Mesendoderm (in vitro differentiated cells): ENCODE measurements around the gene ADAMTSL1.

Source experiments
- DNase-seq: peaks from one replicate; pipeline ENCODE4 v3.0.0; 2013
- H2AK5ac ChIP-seq: 2 replicates; pipeline ENCODE4 v1.6.1; 2013; ENCODE audit warnings: low read length, inconsistent platforms
- H2BK120ac ChIP-seq: 2 replicates; pipeline ENCODE4 v1.6.1; 2013; ENCODE audit warnings: low read depth, mild to moderate bottlenecking, low read length, moderate library complexity, mixed read lengths
- H2BK15ac ChIP-seq: replicated peaks from 2 replicates; pipeline ENCODE4 v1.6.1; 2013; ENCODE audit warnings: low read depth, mild to moderate bottlenecking, moderate library complexity
- H2BK5ac ChIP-seq: 2 replicates; pipeline ENCODE4 v1.6.1; 2013; ENCODE audit warnings: low read length, inconsistent platforms
- H3K18ac ChIP-seq: 2 replicates; pipeline ENCODE4 v1.6.1; 2013; ENCODE audit warnings: mild to moderate bottlenecking, low read length, mixed read lengths
- H3K23ac ChIP-seq: one replicate; pipeline ENCODE4 v1.6.1; 2013; ENCODE audit warnings: low read length
- H3K27ac ChIP-seq: 2 replicates; pipeline ENCODE4 v1.5.1; 2013; ENCODE audit warnings: low read depth, mild to moderate bottlenecking, inconsistent platforms, low read length, moderate library complexity
- H3K27me3 ChIP-seq: 2 replicates; pipeline ENCODE4 v1.6.1; 2013; ENCODE audit warnings: low read length, control low read depth, mild to moderate bottlenecking, inconsistent platforms; ENCODE audit not compliant: insufficient read depth, poor library complexity
- H3K36me3 ChIP-seq: 2 replicates; pipeline ENCODE4 v1.6.1; 2013; ENCODE audit warnings: low read length, inconsistent platforms; ENCODE audit not compliant: control insufficient read depth, insufficient read depth
- H3K4ac ChIP-seq: one replicate; pipeline ENCODE4 v1.6.1; 2013; ENCODE audit warnings: low read depth, mild to moderate bottlenecking, low read length, moderate library complexity
- H3K4me1 ChIP-seq: 2 replicates; pipeline ENCODE4 v1.6.1; 2013; ENCODE audit warnings: low read depth, low read length, inconsistent platforms; ENCODE audit not compliant: control insufficient read depth
- H3K4me2 ChIP-seq: 2 replicates; pipeline ENCODE4 v1.6.1; 2013; ENCODE audit warnings: low read length
- H3K4me3 ChIP-seq: 2 replicates; pipeline ENCODE4 v1.5.1; 2013; ENCODE audit warnings: mild to moderate bottlenecking, low read length
- H3K56ac ChIP-seq: one replicate; pipeline ENCODE4 v1.6.1; 2013; ENCODE audit warnings: low read length
- H3K79me1 ChIP-seq: 2 replicates; pipeline ENCODE4 v1.6.1; 2013; ENCODE audit warnings: low read length, inconsistent platforms
- H3K79me2 ChIP-seq: 2 replicates; pipeline ENCODE4 v1.6.1; 2013; ENCODE audit warnings: mild to moderate bottlenecking, low read length; ENCODE audit not compliant: control insufficient read depth, insufficient read depth
- H3K9ac ChIP-seq: 2 replicates; pipeline ENCODE4 v1.6.1; 2013; ENCODE audit warnings: low read length, inconsistent platforms
- H4K5ac ChIP-seq: one replicate; pipeline ENCODE4 v1.6.1; 2013; ENCODE audit warnings: low read length
- H4K8ac ChIP-seq: one replicate; pipeline ENCODE4 v1.6.1; 2013; ENCODE audit warnings: low read depth, mild to moderate bottlenecking, control low read depth, low read length, moderate library complexity
- WGBS: extraction: QIAGEN DNeasy Blood & Tissue Kit; methylation state at CpG from one replicate; pipeline ENCODE4 v1.1.7; 2013; ENCODE audit warnings: low lambda C conversion rate, missing lambda C conversion rate; ENCODE audit not compliant: insufficient coverage; ENCODE audit errors: extremely low coverage; 5-methylcytosine and 5-hydroxymethylcytosine counted together

ADAMTSL1 gene

GRCh38 chr9:18749711-18750110, 275.8 kb downstream of the ADAMTSL1 start:
- WGBS, result no CpG with 5 or more reads among the region's 1 CpG
- H3K27ac ChIP-seq, result no peak overlapping the region

GRCh38 chr9:18753904-18754303, 280.0 kb downstream of the ADAMTSL1 start:
- no peak overlapping the region for H4K8ac ChIP-seq
- no peaks in the 10 kb centered on the region for H3K79me2 ChIP-seq
- no peak overlapping the region for H3K4me3 ChIP-seq
- H3K56ac ChIP-seq, result no peak overlapping the region
- no peak overlapping the region for H3K23ac ChIP-seq
- DNase-seq, result no peak
- no peak overlapping the region for H3K4ac ChIP-seq
- H2BK15ac ChIP-seq, result no peak overlapping the region
- no peak overlapping the region for H3K18ac ChIP-seq
- no peak overlapping the region for H3K27ac ChIP-seq
- no CpG with 5 or more reads among the region's 4 CpGs for WGBS
- H2BK120ac ChIP-seq, result no peak overlapping the region
- no peak overlapping the region for H2BK5ac ChIP-seq
- no peak overlapping the region for H2AK5ac ChIP-seq
- H3K4me1 ChIP-seq, result no peaks in the 10 kb centered on the region
- H3K27me3 ChIP-seq, result no peaks in the 10 kb centered on the region
- H3K79me1 ChIP-seq, result no peaks in the 10 kb centered on the region
- no peak overlapping the region for H4K5ac ChIP-seq
- H3K9ac ChIP-seq, result no peak overlapping the region
- H3K4me2 ChIP-seq, result no peak overlapping the region
- H3K36me3 ChIP-seq, result no peaks in the 10 kb centered on the region

More at GRCh38 chr9:18749711-18750110, 275.8 kb downstream of the ADAMTSL1 start:
- H3K4ac ChIP-seq, result no peak overlapping the region
- H3K18ac ChIP-seq, result no peak overlapping the region
- no peak for DNase-seq
- H3K36me3 ChIP-seq, result no peaks in the 10 kb centered on the region
- no peaks in the 10 kb centered on the region for H3K27me3 ChIP-seq
- no peaks in the 10 kb centered on the region for H3K79me1 ChIP-seq
- no peaks in the 10 kb centered on the region for H3K4me1 ChIP-seq
- no peak overlapping the region for H2BK120ac ChIP-seq
- H3K56ac ChIP-seq, result no peak overlapping the region
- no peak overlapping the region for H2BK5ac ChIP-seq
- no peak overlapping the region for H3K9ac ChIP-seq
- H3K4me3 ChIP-seq, result no peak overlapping the region
- no peak overlapping the region for H4K5ac ChIP-seq
- no peak overlapping the region for H3K23ac ChIP-seq
- no peak overlapping the region for H3K4me2 ChIP-seq
- H2AK5ac ChIP-seq, result no peak overlapping the region
- no peak overlapping the region for H4K8ac ChIP-seq
- H2BK15ac ChIP-seq, result no peak overlapping the region
- no peaks in the 10 kb centered on the region for H3K79me2 ChIP-seq

GRCh38 chr9:18754537-18754936, 280.6 kb downstream of the ADAMTSL1 start:
- no peaks in the 10 kb centered on the region for H3K4me1 ChIP-seq
- no peaks in the 10 kb centered on the region for H3K79me2 ChIP-seq
- H3K9ac ChIP-seq, result no peak overlapping the region
- no CpG with 5 or more reads among the region's 4 CpGs for WGBS
- no peak overlapping the region for H2BK120ac ChIP-seq
- H3K27ac ChIP-seq, result no peak overlapping the region
- H3K79me1 ChIP-seq, result no peaks in the 10 kb centered on the region
- H2BK5ac ChIP-seq, result no peak overlapping the region
- no peak overlapping the region for H4K8ac ChIP-seq
- no peak overlapping the region for H3K23ac ChIP-seq
- H3K27me3 ChIP-seq, result no peaks in the 10 kb centered on the region
- no peak overlapping the region for H4K5ac ChIP-seq
- no peak overlapping the region for H3K4me2 ChIP-seq
- no peak overlapping the region for H2BK15ac ChIP-seq
- H3K36me3 ChIP-seq, result no peaks in the 10 kb centered on the region
- DNase-seq, result no peak
- no peak overlapping the region for H3K4me3 ChIP-seq
- no peak overlapping the region for H3K56ac ChIP-seq
- H3K4ac ChIP-seq, result no peak overlapping the region
- no peak overlapping the region for H2AK5ac ChIP-seq
- H3K18ac ChIP-seq, result no peak overlapping the region

- no peak overlapping the region for H2BK15ac ChIP-seq
- H3K4me3 ChIP-seq, result no peak overlapping the region
- no peak overlapping the region for H2AK5ac ChIP-seq
- H3K4me1 ChIP-seq, result no peaks in the 10 kb centered on the region
- H3K79me1 ChIP-seq, result no peaks in the 10 kb centered on the region
- no peak overlapping the region for H2BK120ac ChIP-seq
- H2BK5ac ChIP-seq, result no peak overlapping the region
- no peak overlapping the region for H3K4me2 ChIP-seq
- no peak overlapping the region for H4K5ac ChIP-seq
- H3K27me3 ChIP-seq, result no peaks in the 10 kb centered on the region
- H3K36me3 ChIP-seq, result no peaks in the 10 kb centered on the region
- H3K4ac ChIP-seq, result no peak overlapping the region
- H4K8ac ChIP-seq, result no peak overlapping the region
- DNase-seq, result no peak
- no peak overlapping the region for H3K23ac ChIP-seq
- no CpG with 5 or more reads among the region's 2 CpGs for WGBS
- no peak overlapping the region for H3K18ac ChIP-seq
- no peak overlapping the region for H3K9ac ChIP-seq
- H3K79me2 ChIP-seq, result no peaks in the 10 kb centered on the region
- H3K27ac ChIP-seq, result no peak overlapping the region
- no peak overlapping the region for H3K56ac ChIP-seq
These were observed 281.3 kb downstream of the ADAMTSL1 start for GRCh38 chr9:18755263-18755662.

- H3K18ac ChIP-seq, result no peak overlapping the region
- H3K9ac ChIP-seq, result no peak overlapping the region
- no peak overlapping the region for H3K23ac ChIP-seq
- no peak overlapping the region for H2BK15ac ChIP-seq
- H3K4ac ChIP-seq, result no peak overlapping the region
- no peak overlapping the region for H2BK5ac ChIP-seq
- no peak overlapping the region for H2AK5ac ChIP-seq
- no peak for DNase-seq
- H3K56ac ChIP-seq, result no peak overlapping the region
- H3K27ac ChIP-seq, result no peak overlapping the region
- H2BK120ac ChIP-seq, result no peak overlapping the region
- no peak overlapping the region for H3K4me2 ChIP-seq
- H3K79me2 ChIP-seq, result no peaks in the 10 kb centered on the region
- no CpG with 5 or more reads among the region's 3 CpGs for WGBS
- peaks cover 3% of the 10 kb centered on the region for H3K4me1 ChIP-seq
- H3K36me3 ChIP-seq, result no peaks in the 10 kb centered on the region
- H4K8ac ChIP-seq, result no peak overlapping the region
- no peaks in the 10 kb centered on the region for H3K79me1 ChIP-seq
- no peak overlapping the region for H4K5ac ChIP-seq
- H3K4me3 ChIP-seq, result no peak overlapping the region
- H3K27me3 ChIP-seq, result no peaks in the 10 kb centered on the region
These were observed 282.8 kb downstream of the ADAMTSL1 start for GRCh38 chr9:18756712-18757125.

GRCh38 chr9:18759827-18760226, 285.9 kb downstream of the ADAMTSL1 start:
- H2BK15ac ChIP-seq, result no peak overlapping the region
- no peak overlapping the region for H3K4me2 ChIP-seq
- 100% methylated on average over 2 of the region's 4 CpGs for WGBS

More at GRCh38 chr9:18759827-18760226, 285.9 kb downstream of the ADAMTSL1 start:
- Histone ChIP-seq H3K79me2 (no peaks in the 10 kb centered on the region), H3K27ac (no peak overlapping the region), H3K4me3 (no peak overlapping the region), H3K18ac (no peak overlapping the region), H2BK5ac (peak overlapping the region; percentile 48), H3K9ac (no peak overlapping the region), H3K27me3 (no peaks in the 10 kb centered on the region), H2AK5ac (no peak overlapping the region), H2BK120ac (no peak overlapping the region), H3K36me3 (no peaks in the 10 kb centered on the region), H4K8ac (no peak overlapping the region), H3K4ac (no peak overlapping the region), H3K56ac (no peak overlapping the region), H3K79me1 (no peaks in the 10 kb centered on the region), H3K23ac (no peak overlapping the region), H4K5ac (no peak overlapping the region), H3K4me1 (peaks cover 3% of the 10 kb centered on the region)
- DNase-seq, result no peak
